GM19099 (cell line): ENCODE data around the gene KLHL18.

Experiments used
- POLR2A ChIP-seq: IDR thresholded peaks from 3 replicates; pipeline ENCODE4 v1.6.1; 2011; ENCODE audit warnings: low read depth; ENCODE audit not compliant: insufficient read length; ENCODE audit errors: extremely low read depth

Gene KLHL18

GRCh38 chr3:47394140-47394870 is 111.6 kb downstream of the KLHL18 start:
- TF ChIP-seq POLR2A = no peak

- no peak for TF ChIP-seq POLR2A
Measured at GRCh38 chr3:47394881-47395280, 112.1 kb downstream of the KLHL18 start.
